Measurements from ENCODE around the gene U2AF1L4.

GRCh38 chr19:35789195-35789977 is 44.2 kb upstream of the U2AF1L4 start:
- no peak for TF ChIP-seq CTCF (conservative IDR thresholded peaks at IDR 0.05; ENCODE audit: low read length)
- TF ChIP-seq EZH2phosphoT487 (IDR thresholded peaks at IDR 0.05; ENCODE audit: borderline replicate concordance): no peak

Measured in Loucy (cell line).